Hepatocyte (in vitro differentiated cells): ENCODE measurements around the gene C20orf144. TPM values are rescaled to one million over a fixed set of nuclear protein-coding genes. Genes with fewer than 3 reads are reported as not detected.
"Not testable (repeated sequence)": the region's sequence is repeated elsewhere in the genome, so short reads cannot be mapped to it uniquely, and the experiment has no call there.

Experiments used
- DNase-seq: peaks from one replicate; pipeline ENCODE4 v3.0.0-alpha.2; 2016; ENCODE audit warnings: low spot score
- H2AFZ ChIP-seq: fragments of 200-600 bp; sonication (generic); 2 replicates; pipeline ENCODE4 v1.6.0; 2016; ENCODE audit warnings: antibody characterized with exemption, mild to moderate bottlenecking
- H3K27ac ChIP-seq: fragments of 200-600 bp; sonication (generic); 2 replicates; pipeline ENCODE4 v1.5.1; 2016; ENCODE audit warnings: mild to moderate bottlenecking
- H3K27me3 ChIP-seq: fragments of 200-600 bp; sonication (generic); 2 replicates; pipeline ENCODE4 v1.6.1; 2016
- H3K36me3 ChIP-seq: fragments of 200-600 bp; sonication (generic); replicated peaks from 2 replicates; pipeline ENCODE4 v1.5.1; 2016; ENCODE audit warnings: low read depth; ENCODE audit not compliant: insufficient read depth
- H3K4me1 ChIP-seq: fragments of 200-600 bp; sonication (generic); 2 replicates; pipeline ENCODE4 v1.5.1; 2016; ENCODE audit warnings: mild to moderate bottlenecking, moderate library complexity; ENCODE audit not compliant: insufficient read depth
- H3K4me2 ChIP-seq: fragments of 200-600 bp; sonication (generic); 2 replicates; pipeline ENCODE4 v1.6.0; 2016
- H3K4me3 ChIP-seq: fragments of 200-600 bp; sonication (generic); 2 replicates; pipeline ENCODE4 v1.5.1; 2016; ENCODE audit warnings: mild to moderate bottlenecking
- H3K79me2 ChIP-seq: fragments of 200-600 bp; sonication (generic); 2 replicates; pipeline ENCODE4 v1.6.0; 2017; ENCODE audit warnings: mild to moderate bottlenecking
- H3K9me2 ChIP-seq: fragments of 200-600 bp; sonication (generic); replicated peaks from 2 replicates; pipeline ENCODE4 v1.6.0; 2017; ENCODE audit warnings: mild to moderate bottlenecking; ENCODE audit not compliant: insufficient read depth
- H3K9me3 ChIP-seq: fragments of 200-600 bp; sonication (generic); 2 replicates; pipeline ENCODE4 v1.5.1; 2016; ENCODE audit warnings: low read depth, mild to moderate bottlenecking
- H4K20me1 ChIP-seq: fragments of 200-600 bp; sonication (generic); 2 replicates; pipeline ENCODE4 v1.6.0; 2016; ENCODE audit warnings: mild to moderate bottlenecking; ENCODE audit not compliant: insufficient read depth, poor library complexity, severe bottlenecking
- EZH2 ChIP-seq: fragments of 200-600 bp; sonication (generic); IDR thresholded peaks from 2 replicates; pipeline ENCODE4 v1.6.1; 2016; ENCODE audit warnings: antibody characterized with exemption, mild to moderate bottlenecking, borderline replicate concordance
- EZH2phosphoT487 ChIP-seq: fragments of 200-600 bp; sonication (generic); IDR thresholded peaks from one replicate; pipeline ENCODE4 v1.6.1; 2018; ENCODE audit warnings: antibody characterized with exemption, mild to moderate bottlenecking, low read depth, moderate library complexity; ENCODE audit not compliant: unreplicated experiment, severe bottlenecking
- WGBS: methylation state at CpG from one replicate; pipeline ENCODE4 v1.1.6; 2016; ENCODE audit warnings: low lambda C conversion rate; ENCODE audit errors: missing lambda C conversion rate; 5-methylcytosine and 5-hydroxymethylcytosine counted together
- polyA plus RNA-seq: library from polyadenylated mRNA; unstranded; fragments of >200 nt; fragmentation: Nextera tagmentation; extraction: Ambion mirVana; gene quantifications from 2 replicates; pipeline ENCODE4 v1.2.1, GENCODE V29; 2016
- total RNA-seq: library from RNA; depleted of rRNA; stranded (reverse); fragments of >200 nt; gene quantifications from 2 replicates; pipeline ENCODE4 v1.2.3, GENCODE V29; 2014
- TF ChIP-seq, protein P1 (sequence below): fragments of 200-600 bp; sonication (generic); IDR thresholded peaks from 2 replicates; pipeline ENCODE4 v1.5.1; 2016; ENCODE audit warnings: antibody characterized with exemption, mild to moderate bottlenecking; ENCODE audit not compliant: poor library complexity

The C20orf144 gene
- total and polyA plus RNA-seq, 2 experiments from 2014 or later, result 0.30 to 0.46 TPM

DNA sequence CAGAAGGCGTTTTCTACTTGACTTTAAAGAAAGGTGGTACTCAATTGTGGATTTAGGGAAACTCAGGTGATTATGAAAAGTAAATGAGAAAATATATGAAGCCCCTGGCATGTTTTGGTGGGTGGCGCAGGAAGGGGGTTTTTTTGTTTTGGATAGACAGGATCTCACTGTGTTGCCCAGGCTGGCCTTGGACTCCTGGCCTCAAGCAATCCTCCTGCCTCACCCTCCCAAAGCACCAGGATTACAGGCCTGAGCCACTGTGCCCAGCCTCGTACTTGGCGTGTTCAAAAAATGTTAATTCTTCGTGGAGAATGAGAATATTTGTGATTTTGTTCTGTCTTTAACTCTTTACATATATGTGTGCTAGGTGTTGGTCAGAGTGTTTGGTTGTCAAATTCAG lies 32.1 kb upstream of the C20orf144 start:
- 90% methylated on average over 5 of the region's 5 CpGs for WGBS
- H2AFZ ChIP-seq, result no peak overlapping the region
- no peaks in the 10 kb centered on the region for H3K4me1 ChIP-seq
- H3K27me3 ChIP-seq, result no peaks in the 10 kb centered on the region
- H3K4me2 ChIP-seq, result no peak overlapping the region
- no peaks in the 10 kb centered on the region for H4K20me1 ChIP-seq
- no peak overlapping the region for H3K27ac ChIP-seq
- no peaks in the 10 kb centered on the region for H3K79me2 ChIP-seq
- H3K4me3 ChIP-seq, result no peak overlapping the region
- TF ChIP-seq EZH2phosphoT487, result no peak
- no peak for TF ChIP-seq EZH2
- TF ChIP-seq, protein P1, sequence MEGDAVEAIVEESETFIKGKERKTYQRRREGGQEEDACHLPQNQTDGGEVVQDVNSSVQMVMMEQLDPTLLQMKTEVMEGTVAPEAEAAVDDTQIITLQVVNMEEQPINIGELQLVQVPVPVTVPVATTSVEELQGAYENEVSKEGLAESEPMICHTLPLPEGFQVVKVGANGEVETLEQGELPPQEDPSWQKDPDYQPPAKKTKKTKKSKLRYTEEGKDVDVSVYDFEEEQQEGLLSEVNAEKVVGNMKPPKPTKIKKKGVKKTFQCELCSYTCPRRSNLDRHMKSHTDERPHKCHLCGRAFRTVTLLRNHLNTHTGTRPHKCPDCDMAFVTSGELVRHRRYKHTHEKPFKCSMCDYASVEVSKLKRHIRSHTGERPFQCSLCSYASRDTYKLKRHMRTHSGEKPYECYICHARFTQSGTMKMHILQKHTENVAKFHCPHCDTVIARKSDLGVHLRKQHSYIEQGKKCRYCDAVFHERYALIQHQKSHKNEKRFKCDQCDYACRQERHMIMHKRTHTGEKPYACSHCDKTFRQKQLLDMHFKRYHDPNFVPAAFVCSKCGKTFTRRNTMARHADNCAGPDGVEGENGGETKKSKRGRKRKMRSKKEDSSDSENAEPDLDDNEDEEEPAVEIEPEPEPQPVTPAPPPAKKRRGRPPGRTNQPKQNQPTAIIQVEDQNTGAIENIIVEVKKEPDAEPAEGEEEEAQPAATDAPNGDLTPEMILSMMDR, result no peak
- DNase-seq, result no peak
- H3K9me3 ChIP-seq, result no peaks in the 10 kb centered on the region
- no peaks in the 10 kb centered on the region for H3K9me2 ChIP-seq
- peaks cover 5% of the 10 kb centered on the region for H3K36me3 ChIP-seq

DNA sequence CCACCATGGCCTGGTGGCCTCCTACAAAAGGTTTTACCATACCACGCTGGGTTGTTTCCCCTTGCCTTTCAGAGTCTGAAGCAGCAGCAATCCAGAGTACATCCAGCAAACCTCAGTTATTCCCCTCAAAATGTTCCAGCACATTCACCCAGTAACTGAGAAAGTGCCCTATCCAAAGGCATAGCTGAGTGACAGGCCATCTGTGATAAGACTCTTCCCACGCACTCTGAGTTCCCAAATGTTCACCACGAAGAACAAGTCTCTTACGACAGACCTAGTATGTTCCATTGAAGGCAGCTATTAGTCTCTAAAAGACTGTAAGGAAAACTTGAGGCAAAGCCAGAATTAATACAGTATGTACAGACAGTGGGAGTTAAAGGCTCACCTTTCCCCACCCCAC lies 31.6 kb upstream of the C20orf144 start:
- Histone ChIP-seq H4K20me1 (no peaks in the 10 kb centered on the region), H3K36me3 (peaks cover 5% of the 10 kb centered on the region)

DNA sequence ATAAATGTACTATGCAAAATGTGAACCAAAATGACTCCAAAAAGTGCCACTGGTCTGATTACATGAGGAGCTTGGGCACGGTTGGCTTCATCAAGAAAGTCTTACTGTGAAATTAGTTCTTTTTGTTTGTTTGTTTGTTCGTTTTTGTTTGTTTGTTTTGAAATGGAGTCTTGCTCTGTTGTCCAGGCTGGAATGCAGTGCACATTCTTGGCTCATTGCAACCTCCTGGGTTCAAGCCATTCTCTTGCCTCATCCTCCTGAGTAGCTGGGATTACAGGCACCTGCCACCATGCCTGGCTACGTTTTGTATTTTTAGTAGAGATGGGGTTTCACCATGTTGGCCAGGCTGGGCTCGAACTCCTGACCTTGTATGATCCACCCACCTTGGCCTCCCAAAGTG lies 30.2 kb upstream of the C20orf144 start:
- 87% methylated on average over 4 of the region's 4 CpGs for WGBS
- H3K27me3 ChIP-seq, H4K20me1 ChIP-seq, H3K4me3 ChIP-seq, H3K79me2 ChIP-seq, H3K36me3 ChIP-seq, H3K4me1 ChIP-seq, DNase-seq, H2AFZ ChIP-seq, H3K4me2 ChIP-seq, H3K27ac ChIP-seq, H3K9me2 ChIP-seq, H3K9me3 ChIP-seq: not testable (repeated sequence)

More for the DNA sequence above, 31.6 kb upstream of the C20orf144 start:
- TF ChIP-seq, protein P1, result no peak
- no peak for TF ChIP-seq EZH2
- TF ChIP-seq EZH2phosphoT487, result no peak
- no peak for DNase-seq
- H3K4me1 ChIP-seq, result no peaks in the 10 kb centered on the region
- H3K9me3 ChIP-seq, result no peaks in the 10 kb centered on the region
- no peaks in the 10 kb centered on the region for H3K9me2 ChIP-seq
- no peak overlapping the region for H3K27ac ChIP-seq
- 86% methylated on average over 4 of the region's 4 CpGs for WGBS
- no peaks in the 10 kb centered on the region for H3K27me3 ChIP-seq
- H2AFZ ChIP-seq, result no peak overlapping the region
- H3K4me2 ChIP-seq, result no peak overlapping the region
- no peaks in the 10 kb centered on the region for H3K79me2 ChIP-seq
- no peak overlapping the region for H3K4me3 ChIP-seq

DNA sequence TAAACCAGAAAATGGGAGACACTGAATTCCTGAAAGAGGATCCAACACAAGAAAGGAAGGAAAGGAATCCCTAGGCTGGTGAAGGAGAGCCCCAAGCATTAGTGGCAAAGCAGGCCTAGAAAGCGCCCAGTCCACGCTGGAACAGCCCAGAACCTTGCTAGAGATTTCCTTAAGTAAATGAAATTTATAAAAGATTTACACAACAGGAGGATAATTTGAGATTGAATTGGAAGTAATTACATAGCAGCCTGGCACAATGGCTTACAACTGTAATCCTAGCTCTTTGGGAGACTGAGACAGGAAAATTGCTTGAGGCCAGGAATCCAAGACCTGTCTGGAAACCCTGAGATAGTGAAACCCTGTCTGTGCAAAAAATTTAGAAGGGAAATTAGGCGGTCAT lies 26.8 kb upstream of the C20orf144 start:
- no peak for TF ChIP-seq EZH2phosphoT487
- TF ChIP-seq, protein P1, result no peak
- Histone ChIP-seq H3K36me3 (no peaks in the 10 kb centered on the region), H2AFZ (no peak overlapping the region), H3K27me3 (no peaks in the 10 kb centered on the region), H3K9me3 (no peaks in the 10 kb centered on the region), H4K20me1 (no peaks in the 10 kb centered on the region), H3K79me2 (no peaks in the 10 kb centered on the region), H3K4me2 (no peak overlapping the region), H3K4me1 (no peaks in the 10 kb centered on the region), H3K9me2 (no peaks in the 10 kb centered on the region), H3K27ac (no peak overlapping the region), H3K4me3 (no peak overlapping the region)
- DNase-seq, result no peak
- WGBS, result 75% methylated on average over 3 of the region's 3 CpGs
